ENCODE results near the gene NRG3.

Gene NRG3

GRCh38 chr10:82856957-82857613 is 982.1 kb downstream of the NRG3 start:
- Histone ChIP-seq H3K9ac (no peak overlapping the region), H3K9me3 (ENCODE audit: control insufficient read depth, low read length) (no peaks in the 10 kb centered on the region), H3K27me3 (ENCODE audit: control insufficient read depth, insufficient read depth, low read length) (no peaks in the 10 kb centered on the region), H3K79me2 (no peaks in the 10 kb centered on the region), H3K27ac (no peak overlapping the region), H3K4me2 (ENCODE audit: low read length) (no peak overlapping the region), H3K36me3 (ENCODE audit: control insufficient read depth, insufficient read depth, low read length) (no peaks in the 10 kb centered on the region), H3K4me1 (no peaks in the 10 kb centered on the region), H3K4me3 (ENCODE audit: low read depth, low read length) (no peak overlapping the region), H2AFZ (no peak overlapping the region)
- TF ChIP-seq, protein P1, sequence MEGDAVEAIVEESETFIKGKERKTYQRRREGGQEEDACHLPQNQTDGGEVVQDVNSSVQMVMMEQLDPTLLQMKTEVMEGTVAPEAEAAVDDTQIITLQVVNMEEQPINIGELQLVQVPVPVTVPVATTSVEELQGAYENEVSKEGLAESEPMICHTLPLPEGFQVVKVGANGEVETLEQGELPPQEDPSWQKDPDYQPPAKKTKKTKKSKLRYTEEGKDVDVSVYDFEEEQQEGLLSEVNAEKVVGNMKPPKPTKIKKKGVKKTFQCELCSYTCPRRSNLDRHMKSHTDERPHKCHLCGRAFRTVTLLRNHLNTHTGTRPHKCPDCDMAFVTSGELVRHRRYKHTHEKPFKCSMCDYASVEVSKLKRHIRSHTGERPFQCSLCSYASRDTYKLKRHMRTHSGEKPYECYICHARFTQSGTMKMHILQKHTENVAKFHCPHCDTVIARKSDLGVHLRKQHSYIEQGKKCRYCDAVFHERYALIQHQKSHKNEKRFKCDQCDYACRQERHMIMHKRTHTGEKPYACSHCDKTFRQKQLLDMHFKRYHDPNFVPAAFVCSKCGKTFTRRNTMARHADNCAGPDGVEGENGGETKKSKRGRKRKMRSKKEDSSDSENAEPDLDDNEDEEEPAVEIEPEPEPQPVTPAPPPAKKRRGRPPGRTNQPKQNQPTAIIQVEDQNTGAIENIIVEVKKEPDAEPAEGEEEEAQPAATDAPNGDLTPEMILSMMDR (IDR thresholded peaks at IDR 0.05): no peak

- no peaks in the 10 kb centered on the region for H3K4me1 ChIP-seq
- no peaks in the 10 kb centered on the region for H3K36me3 ChIP-seq (ENCODE audit: control insufficient read depth, insufficient read depth, low read length)
- H3K4me3 ChIP-seq (ENCODE audit: low read depth, low read length): no peak overlapping the region
- no peaks in the 10 kb centered on the region for H3K79me2 ChIP-seq
- no peak overlapping the region for H2AFZ ChIP-seq
- H3K9ac ChIP-seq: no peak overlapping the region
- H3K27me3 ChIP-seq (ENCODE audit: control insufficient read depth, insufficient read depth, low read length): no peaks in the 10 kb centered on the region
- no peaks in the 10 kb centered on the region for H3K9me3 ChIP-seq (ENCODE audit: control insufficient read depth, low read length)
- no peak overlapping the region for H3K4me2 ChIP-seq (ENCODE audit: low read length)
- H3K27ac ChIP-seq: no peak overlapping the region
- TF ChIP-seq, protein P1 (IDR thresholded peaks at IDR 0.05): no peak
These were observed 986.9 kb downstream of the NRG3 start for GRCh38 chr10:82861889-82862288.

DNA sequence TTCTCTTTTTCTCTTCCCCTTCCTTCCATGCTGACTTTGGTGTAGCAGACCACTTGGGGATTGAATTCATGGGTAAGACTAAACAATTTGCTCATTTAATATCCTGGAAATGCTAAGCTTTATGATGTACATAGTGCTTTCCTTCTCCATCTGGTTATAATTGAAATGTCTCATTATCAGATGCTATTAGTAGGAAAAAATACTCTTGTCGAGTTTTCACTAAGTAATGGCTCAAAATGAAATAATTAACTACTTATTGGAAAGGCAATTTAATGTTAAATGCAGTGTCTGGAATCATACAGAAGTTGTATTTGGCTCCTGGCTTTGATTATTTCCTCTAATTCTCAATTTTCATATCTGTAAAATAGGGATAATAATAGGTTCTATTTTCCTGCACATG is 990.4 kb downstream of the NRG3 start:
- TF ChIP-seq, protein P1 (IDR thresholded peaks at IDR 0.05): no peak
- Histone ChIP-seq H3K4me3 (ENCODE audit: low read depth, low read length) (no peak overlapping the region), H3K36me3 (ENCODE audit: control insufficient read depth, insufficient read depth, low read length) (no peaks in the 10 kb centered on the region), H3K79me2 (no peaks in the 10 kb centered on the region), H3K4me1 (no peaks in the 10 kb centered on the region), H2AFZ (no peak overlapping the region), H3K9me3 (ENCODE audit: control insufficient read depth, low read length) (no peaks in the 10 kb centered on the region), H3K9ac (no peak overlapping the region), H3K27ac (no peak overlapping the region), H3K4me2 (ENCODE audit: low read length) (no peak overlapping the region), H3K27me3 (ENCODE audit: control insufficient read depth, insufficient read depth, low read length) (no peaks in the 10 kb centered on the region)

- TF ChIP-seq, protein P1 (IDR thresholded peaks at IDR 0.05): no peak
- Histone ChIP-seq H2AFZ (no peak overlapping the region), H3K4me1 (no peaks in the 10 kb centered on the region)
These were observed 991.5 kb downstream of the NRG3 start for GRCh38 chr10:82866424-82867020.

GRCh38 chr10:82867056-82867455 is 992.1 kb downstream of the NRG3 start:
- H3K9me3 ChIP-seq (ENCODE audit: control insufficient read depth, low read length): no peaks in the 10 kb centered on the region
- no peak overlapping the region for H3K4me2 ChIP-seq (ENCODE audit: low read length)
- no peak overlapping the region for H3K9ac ChIP-seq
- no peaks in the 10 kb centered on the region for H3K27me3 ChIP-seq (ENCODE audit: control insufficient read depth, insufficient read depth, low read length)
- H3K4me1 ChIP-seq: no peaks in the 10 kb centered on the region
- TF ChIP-seq, protein P1 (IDR thresholded peaks at IDR 0.05): no peak
- no peaks in the 10 kb centered on the region for H3K79me2 ChIP-seq
- H3K27ac ChIP-seq: no peak overlapping the region
- no peaks in the 10 kb centered on the region for H3K36me3 ChIP-seq (ENCODE audit: control insufficient read depth, insufficient read depth, low read length)
- no peak overlapping the region for H2AFZ ChIP-seq
- H3K4me3 ChIP-seq (ENCODE audit: low read depth, low read length): no peak overlapping the region

More at GRCh38 chr10:82866424-82867020, 991.5 kb downstream of the NRG3 start:
- no peaks in the 10 kb centered on the region for H3K27me3 ChIP-seq (ENCODE audit: control insufficient read depth, insufficient read depth, low read length)
- H3K9me3 ChIP-seq (ENCODE audit: control insufficient read depth, low read length): no peaks in the 10 kb centered on the region
- no peak overlapping the region for H3K4me2 ChIP-seq (ENCODE audit: low read length)
- no peaks in the 10 kb centered on the region for H3K79me2 ChIP-seq
- no peaks in the 10 kb centered on the region for H3K36me3 ChIP-seq (ENCODE audit: control insufficient read depth, insufficient read depth, low read length)
- no peak overlapping the region for H3K27ac ChIP-seq
- no peak overlapping the region for H3K9ac ChIP-seq
- no peak overlapping the region for H3K4me3 ChIP-seq (ENCODE audit: low read depth, low read length)

Measured in parathyroid adenoma (tissue), 2 donors.